Endothelial cell of umbilical vein (primary cell): ENCODE data around the gene CAPG. TPM values are rescaled to one million over a fixed set of nuclear protein-coding genes. Genes with fewer than 3 reads are reported as not detected.

Experiments used
- BruUV-seq: library from RNA; stranded (reverse); fragments of 400-500 nt; replicated peaks from 2 replicates; lab custom pipeline; 2021; lab: Mats Ljungman, UMichigan
- CTCF ChIA-PET: fragments of 300-600, 350-600 bp; sonication (Branson Sonifier 250); formaldehyde crosslinking; loops from one replicate; lab custom pipeline; 2021; ENCODE audit warnings: antibody characterized with exemption, inconsistent platforms; lab: Charles Lee
- POLR2A ChIA-PET: fragments of 300-600, 350-600 bp; sonication (Branson Sonifier 250); formaldehyde crosslinking; loops from one replicate; lab custom pipeline; 2021; ENCODE audit warnings: antibody characterized with exemption, inconsistent platforms; lab: Charles Lee
- DNase-seq: peaks from one replicate; pipeline ENCODE4 v3.0.0-alpha.2; 2011; ENCODE audit warnings: low read depth, low spot score
- FAIRE-seq: peaks from 2 replicates; lab custom pipeline; 2011; peaks lifted over from hg19 to GRCh38; lab: Jason Lieb, UNC
- H2AFZ ChIP-seq: 2 replicates; pipeline ENCODE4 v1.6.0; 2012; ENCODE audit warnings: low read depth, low read length, control low read depth, inconsistent platforms
- H3K27ac ChIP-seq: 2 replicates; pipeline ENCODE4 v1.5.1; 2011; ENCODE audit warnings: low read depth, mild to moderate bottlenecking, control low read depth, low read length, moderate library complexity; ENCODE audit not compliant: insufficient read depth
- H3K27me3 ChIP-seq, 2 experiments: 2 replicates each; pipeline versions ENCODE4 v1.6.0 to v1.6.1; 2011; ENCODE audit warnings: low read length in 2 of 2, mixed read lengths in 1 of 2; ENCODE audit not compliant: control insufficient read depth in 2 of 2, insufficient read depth in 2 of 2
- H3K36me3 ChIP-seq, 2 experiments: 2 replicates in 1 of 2; 3 replicates in 1 of 2; pipeline ENCODE4 v1.5.1; 2011; ENCODE audit warnings: low read length in 2 of 2, mild to moderate bottlenecking in 1 of 2, moderate library complexity in 1 of 2; ENCODE audit not compliant: control insufficient read depth in 2 of 2, insufficient read depth in 2 of 2; ENCODE audit errors: extremely low read depth in 1 of 2
- H3K4me1 ChIP-seq: 3 replicates; pipeline ENCODE4 v1.5.1; 2011; ENCODE audit warnings: mild to moderate bottlenecking, low read length; ENCODE audit not compliant: control insufficient read depth, insufficient read depth; ENCODE audit errors: extremely low read depth
- H3K4me2 ChIP-seq: 2 replicates; pipeline ENCODE4 v1.6.1; 2011; ENCODE audit warnings: low read length, control low read depth, mixed read lengths; ENCODE audit not compliant: insufficient read depth
- H3K4me3 ChIP-seq, 3 experiments: fragments of 200-600 bp in 1 of 3; sonication (generic), shearing (Covaris generic) in 1 of 3; replicated peaks in 1 of 3; 2 replicates each; pipeline ENCODE4 v1.5.1; 2011 to 2016; ENCODE audit warnings: control low read depth in 3 of 3, low read length in 3 of 3, mild to moderate bottlenecking in 2 of 3, inconsistent platforms in 1 of 3, low read depth in 1 of 3, moderate library complexity in 1 of 3; ENCODE audit not compliant: insufficient read depth in 1 of 3
- H3K79me2 ChIP-seq: 2 replicates; pipeline ENCODE4 v1.6.0; 2012; ENCODE audit warnings: low read length, inconsistent platforms; ENCODE audit not compliant: control insufficient read depth, insufficient read depth
- H3K9ac ChIP-seq: replicated peaks from 2 replicates; pipeline ENCODE3; 2011; ENCODE audit warnings: low read length, control low read depth; ENCODE audit not compliant: insufficient read depth; ENCODE audit errors: extremely low read depth
- H3K9me1 ChIP-seq: replicated peaks from 3 replicates; pipeline ENCODE4 v1.6.0; 2011; ENCODE audit warnings: mild to moderate bottlenecking, low read length; ENCODE audit not compliant: control insufficient read depth, insufficient read depth; ENCODE audit errors: extremely low read depth
- H3K9me3 ChIP-seq: replicated peaks from 2 replicates; pipeline ENCODE4 v1.5.1; 2012; ENCODE audit warnings: low read length, inconsistent platforms; ENCODE audit not compliant: control insufficient read depth, insufficient read depth
- H4K20me1 ChIP-seq: replicated peaks from 2 replicates; pipeline ENCODE3; 2011; ENCODE audit warnings: mild to moderate bottlenecking, low read length; ENCODE audit not compliant: control insufficient read depth, insufficient read depth; ENCODE audit errors: extremely low read depth
- CTCF ChIP-seq, 2 donors: IDR thresholded peaks; 1 replicate in 1 of 2; 2 replicates in 1 of 2; pipeline ENCODE4 v1.5.1; 2011; ENCODE audit warnings: low read length in 2 of 2, mild to moderate bottlenecking in 2 of 2, moderate library complexity in 2 of 2, control low read depth in 1 of 2, inconsistent platforms in 1 of 2, low read depth in 1 of 2; ENCODE audit not compliant: insufficient read depth in 1 of 2; ENCODE audit errors: extremely low read depth in 1 of 2
- EZH2 ChIP-seq: IDR thresholded peaks from 2 replicates; pipeline ENCODE4 v1.6.1; 2012; ENCODE audit warnings: borderline replicate concordance, low read depth, mild to moderate bottlenecking, moderate library complexity, low read length, inconsistent platforms; ENCODE audit not compliant: severe bottlenecking
- FOS ChIP-seq: IDR thresholded peaks from 2 replicates; pipeline ENCODE4 v1.6.1; 2011; ENCODE audit warnings: mild to moderate bottlenecking, low read length, moderate library complexity, borderline replicate concordance; ENCODE audit not compliant: insufficient read depth
- GATA2 ChIP-seq: IDR thresholded peaks from 2 replicates; pipeline ENCODE4 v1.7.0; 2011; ENCODE audit warnings: low read depth, mild to moderate bottlenecking, moderate library complexity, mixed read lengths, low read length; ENCODE audit not compliant: insufficient read length, insufficient read depth
- JUN ChIP-seq: IDR thresholded peaks from 2 replicates; pipeline ENCODE4 v1.6.1; 2011; ENCODE audit warnings: borderline replicate concordance, low read depth; ENCODE audit not compliant: insufficient read length, insufficient read depth
- MAX ChIP-seq: IDR thresholded peaks from 2 replicates; pipeline ENCODE4 v1.6.1; 2011; ENCODE audit not compliant: insufficient read depth, insufficient read length
- MYC ChIP-seq: IDR thresholded peaks from one replicate; pipeline ENCODE4 v1.6.1; 2011; ENCODE audit warnings: mild to moderate bottlenecking, low read depth, low read length
- POLR2A ChIP-seq: IDR thresholded peaks from 2 replicates; pipeline ENCODE4 v1.6.1; 2012; ENCODE audit warnings: low read depth, mild to moderate bottlenecking, control low read depth, low read length
- POLR2AphosphoS5 ChIP-seq: IDR thresholded peaks from 2 replicates; pipeline ENCODE4 v1.6.1; 2012; ENCODE audit warnings: low read depth, mild to moderate bottlenecking, control low read depth, low read length, moderate library complexity; ENCODE audit not compliant: insufficient read depth
- dilution Hi-C: fragments of 300-500 bp; cut with MboI; formaldehyde crosslinking; loops from one replicate; pipeline ENCODE4 v1.15.0; 2019; ENCODE audit warnings: low sequenced_read_pairs; ENCODE audit not compliant: extremely low pct_ligation_motif_present
- intact Hi-C: fragments of 100-400 bp; cut with micrococcal nuclease; formaldehyde crosslinking; loops from one replicate; pipeline ENCODE4 v1.10.0; 2022
- polyA plus RNA-seq, 4 experiments: library from polyadenylated mRNA; depleted of rRNA in 3 of 4; stranded (reverse) in 3 of 4; unstranded in 1 of 4; fragments of >200 nt; gene quantifications; 2 replicates each; pipeline versions ENCODE4 v1.2.1 to v1.2.3, GENCODE V29; 2011 to 2012; ENCODE audit warnings: missing spikeins in 1 of 4
- total RNA-seq: library from RNA; stranded (reverse); gene quantifications from 2 replicates; pipeline ENCODE4 v1.2.3, GENCODE V29; 2021

CAPG gene
- total and polyA plus RNA-seq, 2 donors (not counting 3 experiments of a cell fraction or from before 2014, with no cell fraction given), result 107 to 115 TPM

- H3K27ac ChIP-seq, result no peak overlapping the region
- no peaks in the 10 kb centered on the region for H3K36me3 ChIP-seq
- no peaks in the 10 kb centered on the region for H3K9me3 ChIP-seq
- no peak for DNase-seq
- H2AFZ ChIP-seq, result no peak overlapping the region
- POLR2A ChIA-PET, result interaction anchor here (1.2 kb wide), 1 partner anchor 113 kb away, joined by 3 read pairs; no protein-coding TSS in a partner anchor
- H3K4me3 ChIP-seq, result no peak overlapping the region
- dilution Hi-C loops, result no loop called here
- BruUV-seq, result no TSS peak
- H3K4me1 ChIP-seq, result no peaks in the 10 kb centered on the region
- intact Hi-C loops, result no loop called here
- H3K4me2 ChIP-seq, result no peak overlapping the region
- no peaks in the 10 kb centered on the region for H4K20me1 ChIP-seq
- CTCF ChIA-PET, result interaction anchor here (1.0 to 4.6 kb wide), 4 partner anchors 8 to 126 kb away, joined by 3 to 19 read pairs (median 10); partner anchors contain the start of gene MAT2A
- TF ChIP-seq GATA2 (no peak), POLR2A (no peak), MAX (no peak), EZH2 (no peak), JUN (no peak), FOS (no peak), POLR2AphosphoS5 (no peak), MYC (no peak)
- no peak for FAIRE-seq
- no peak overlapping the region for H3K9ac ChIP-seq
- no peaks in the 10 kb centered on the region for H3K79me2 ChIP-seq
- H3K9me1 ChIP-seq, result no peaks in the 10 kb centered on the region
- H3K27me3 ChIP-seq, result no peaks in the 10 kb centered on the region
These were observed 17.2 kb upstream of the CAPG start for GRCh38 chr2:85427300-85427835.

GRCh38 chr2:85425588-85425987 is 15.4 kb upstream of the CAPG start:
- POLR2A ChIA-PET, result no interaction called here
- TF ChIP-seq POLR2AphosphoS5, result no peak
- no peak for TF ChIP-seq JUN
- no peak for TF ChIP-seq EZH2
- TF ChIP-seq MYC, result no peak
- no peak for TF ChIP-seq POLR2A
- no peak for TF ChIP-seq CTCF (IDR thresholded peaks at IDR 0.05; ENCODE audit: extremely low read depth in 1 of 2, insufficient read depth in 1 of 2, low read depth in 1 of 2, low read length in 2 of 2)
- TF ChIP-seq GATA2, result no peak
- no peak for TF ChIP-seq FOS
- no peak for TF ChIP-seq MAX
- dilution Hi-C loops, result no loop called here

More at GRCh38 chr2:85425588-85425987, 15.4 kb upstream of the CAPG start:
- Histone ChIP-seq H3K36me3 (no peaks in the 10 kb centered on the region), H3K27ac (no peak overlapping the region), H3K9me1 (no peaks in the 10 kb centered on the region), H4K20me1 (no peaks in the 10 kb centered on the region), H3K4me2 (no peak overlapping the region), H3K27me3 (no peaks in the 10 kb centered on the region), H3K9ac (no peak overlapping the region), H3K79me2 (no peaks in the 10 kb centered on the region), H2AFZ (no peak overlapping the region), H3K4me1 (no peaks in the 10 kb centered on the region), H3K4me3 (no peak overlapping the region), H3K9me3 (no peaks in the 10 kb centered on the region)
- intact Hi-C loops, result no loop called here
- CTCF ChIA-PET, result interaction anchor here (1.4 kb wide), 1 partner anchor 84 kb away, joined by 5 read pairs; no protein-coding TSS in a partner anchor
- BruUV-seq, result no TSS peak
- no peak for FAIRE-seq
- DNase-seq, result no peak
